ENCODE results near the gene IL32.

DNA sequence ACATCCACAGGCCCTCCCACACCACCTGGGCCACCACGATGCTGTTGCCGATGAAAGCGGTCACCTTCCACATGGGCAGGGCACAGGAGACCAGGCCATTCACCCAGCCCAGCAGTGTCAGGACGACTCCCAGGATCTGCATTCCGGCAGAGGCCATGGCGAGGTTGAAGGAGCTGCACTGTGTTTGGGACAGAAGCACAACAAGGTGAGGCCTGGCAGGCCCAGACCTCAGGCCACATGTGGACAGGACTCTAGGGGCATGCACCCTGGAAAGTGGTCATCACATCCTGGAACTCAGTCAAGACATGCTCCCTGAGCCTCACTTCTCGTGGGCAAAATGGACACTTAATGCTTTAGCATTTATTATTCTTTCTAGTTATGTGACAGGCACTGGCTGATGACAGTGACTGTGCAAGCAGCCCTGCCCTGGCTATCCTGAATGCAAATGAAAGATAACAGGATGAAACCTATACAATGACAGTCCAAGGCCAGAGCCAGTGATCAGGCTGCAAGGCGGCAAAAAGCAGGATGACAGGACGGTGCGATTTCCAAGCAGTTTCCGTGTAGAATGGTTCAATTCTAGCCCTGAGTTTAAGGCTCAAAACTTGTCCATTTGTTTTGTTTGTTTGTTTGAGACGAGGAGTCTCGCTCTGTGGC is 49.4 kb upstream of the IL32 start:
- no peak for TF ChIP-seq CTCF (IDR thresholded peaks at IDR 0.05; ENCODE audit: low read length)
- TF ChIP-seq EZH2 (IDR thresholded peaks at IDR 0.05; ENCODE audit: borderline replicate concordance, low read length): no peak
